Mammary epithelial cell (primary cell): ENCODE results near the gene OSM.

ENCODE experiments used
- CTCF ChIP-seq, 2 donors: IDR thresholded peaks in 1 of 2; conservative IDR thresholded peaks in 1 of 2; 2 replicates each; pipeline ENCODE4 v1.5.1; 2011 to 2012; ENCODE audit warnings: inconsistent platforms in 2 of 2, low read length in 2 of 2, mild to moderate bottlenecking in 2 of 2, control low read depth in 1 of 2, low read depth in 1 of 2; ENCODE audit not compliant: insufficient read depth in 1 of 2; ENCODE audit errors: extremely low read depth in 1 of 2
- EZH2 ChIP-seq: IDR thresholded peaks from 2 replicates; pipeline ENCODE4 v1.6.1; 2012; ENCODE audit warnings: low read length, inconsistent platforms, borderline replicate concordance

GRCh38 chr22:30239488-30240405, 26.9 kb downstream of the OSM start:
- TF ChIP-seq CTCF (conservative IDR thresholded peaks at IDR 0.05 in 1 of 2, IDR thresholded peaks at IDR 0.05 in 1 of 2; ENCODE audit: extremely low read depth in 1 of 2, insufficient read depth in 1 of 2, low read depth in 1 of 2, low read length in 2 of 2) = no peak
- no peak for TF ChIP-seq EZH2
